Spinal cord (tissue), 10 donors: ENCODE results near the gene HYCC1. TPM values are rescaled to one million over a fixed set of nuclear protein-coding genes. Genes with fewer than 3 reads are reported as not detected.
"Not testable (repeated sequence)": the region's sequence is repeated elsewhere in the genome, so short reads cannot be mapped to it uniquely, and the experiment has no call there.

Source experiments
- DNase-seq, 6 donors: peaks; one replicate each; pipeline versions ENCODE4 v3.0.0 to v3.0.0-alpha.2; 2013 to 2015; ENCODE audit warnings: low spot score in 6 of 6, low read depth in 4 of 6
- H3K27ac ChIP-seq: one replicate; pipeline ENCODE4 v1.5.1; 2013; ENCODE audit warnings: low read depth, low read length, control low read depth
- H3K27me3 ChIP-seq: one replicate; pipeline ENCODE4 v1.6.1; 2013; ENCODE audit warnings: low read length; ENCODE audit not compliant: control insufficient read depth, insufficient read depth
- H3K36me3 ChIP-seq: one replicate; pipeline ENCODE4 v1.6.1; 2013; ENCODE audit warnings: low read length; ENCODE audit not compliant: control insufficient read depth, insufficient read depth
- H3K4me1 ChIP-seq: one replicate; pipeline ENCODE4 v1.6.1; 2013; ENCODE audit warnings: low read length; ENCODE audit not compliant: control insufficient read depth, insufficient read depth
- H3K4me3 ChIP-seq: one replicate; pipeline ENCODE4 v1.5.1; 2013; ENCODE audit warnings: low read depth, low read length, control low read depth
- H3K9me3 ChIP-seq: one replicate; pipeline ENCODE4 v1.6.1; 2013; ENCODE audit warnings: low read length; ENCODE audit not compliant: control insufficient read depth, insufficient read depth
- WGBS: methylation state at CpG from one replicate; pipeline ENCODE4 v1.1.5; 2013; ENCODE audit warnings: missing lambda C conversion rate; ENCODE audit not compliant: insufficient coverage; 5-methylcytosine and 5-hydroxymethylcytosine counted together
- polyA plus RNA-seq, 2 donors: library from polyadenylated mRNA; unstranded; fragments of 120-200 nt; gene quantifications; one replicate each; pipeline ENCODE4 v1.2.1, GENCODE V29; 2013; ENCODE audit not compliant: insufficient read length in 2 of 2
- total RNA-seq, 2 donors: library from RNA; depleted of rRNA in 1 of 2; stranded (reverse); fragments of 120-200 nt in 1 of 2; fragments of >200 nt in 1 of 2; gene quantifications; one replicate each; pipeline versions ENCODE4 v1.2.3 to v1.2.4, GENCODE V29; 2013 to 2014
- donor health status: healthy.

HYCC1 gene
- total and polyA plus RNA-seq, 4 donors: 15.9 to 52.7 (median 27.1) TPM

DNA sequence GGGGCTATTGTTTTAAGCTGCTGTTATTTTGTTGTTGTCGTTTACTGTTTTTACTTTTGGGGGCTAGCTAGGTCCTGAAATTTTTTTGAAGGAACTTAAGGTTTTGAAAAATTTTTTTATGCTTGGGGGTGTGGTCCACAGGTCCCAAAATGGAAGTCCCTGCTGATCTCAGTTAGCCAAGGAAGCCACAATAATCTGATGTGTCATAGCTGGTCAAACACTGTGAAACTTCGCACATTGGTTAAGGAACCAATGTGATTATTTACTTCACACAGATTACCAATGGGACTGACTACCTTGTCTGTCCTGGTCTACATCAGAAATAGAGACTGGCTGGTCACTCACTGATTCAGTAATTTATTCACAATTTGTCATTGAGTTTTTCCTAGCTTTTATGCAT lies 29.5 kb upstream of the HYCC1 start:
- DNase-seq: no peak
- H3K36me3 ChIP-seq: no peaks in the 10 kb centered on the region
- no peak overlapping the region for H3K4me3 ChIP-seq
- WGBS: 100% methylated on average over 2 of the region's 2 CpGs
- H3K9me3 ChIP-seq: no peaks in the 10 kb centered on the region
- no peak overlapping the region for H3K27ac ChIP-seq
- no peaks in the 10 kb centered on the region for H3K27me3 ChIP-seq
- H3K4me1 ChIP-seq: no peaks in the 10 kb centered on the region

DNA sequence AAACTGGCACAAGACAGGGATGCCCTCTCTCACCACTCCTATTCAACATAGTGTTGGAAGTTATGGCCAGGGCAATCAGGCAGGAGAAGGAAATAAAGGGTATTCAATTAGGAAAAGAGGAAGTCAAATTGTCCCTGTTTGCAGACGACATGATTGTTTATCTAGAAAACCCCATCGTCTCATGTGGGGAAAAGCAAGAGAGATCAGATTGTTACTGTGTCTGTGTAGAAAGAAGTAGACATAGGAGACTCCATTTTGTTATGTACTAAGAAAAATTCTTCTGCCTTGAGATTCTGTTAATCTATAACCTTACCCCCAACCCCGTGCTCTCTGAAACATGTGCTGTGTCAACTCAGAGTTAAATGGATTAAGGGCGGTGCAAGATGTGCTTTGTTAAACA lies 25.7 kb upstream of the HYCC1 start:
- H3K36me3 ChIP-seq, H3K27ac ChIP-seq: not testable (repeated sequence)
- WGBS: no CpG with 5 or more reads among the region's 4 CpGs

DNA sequence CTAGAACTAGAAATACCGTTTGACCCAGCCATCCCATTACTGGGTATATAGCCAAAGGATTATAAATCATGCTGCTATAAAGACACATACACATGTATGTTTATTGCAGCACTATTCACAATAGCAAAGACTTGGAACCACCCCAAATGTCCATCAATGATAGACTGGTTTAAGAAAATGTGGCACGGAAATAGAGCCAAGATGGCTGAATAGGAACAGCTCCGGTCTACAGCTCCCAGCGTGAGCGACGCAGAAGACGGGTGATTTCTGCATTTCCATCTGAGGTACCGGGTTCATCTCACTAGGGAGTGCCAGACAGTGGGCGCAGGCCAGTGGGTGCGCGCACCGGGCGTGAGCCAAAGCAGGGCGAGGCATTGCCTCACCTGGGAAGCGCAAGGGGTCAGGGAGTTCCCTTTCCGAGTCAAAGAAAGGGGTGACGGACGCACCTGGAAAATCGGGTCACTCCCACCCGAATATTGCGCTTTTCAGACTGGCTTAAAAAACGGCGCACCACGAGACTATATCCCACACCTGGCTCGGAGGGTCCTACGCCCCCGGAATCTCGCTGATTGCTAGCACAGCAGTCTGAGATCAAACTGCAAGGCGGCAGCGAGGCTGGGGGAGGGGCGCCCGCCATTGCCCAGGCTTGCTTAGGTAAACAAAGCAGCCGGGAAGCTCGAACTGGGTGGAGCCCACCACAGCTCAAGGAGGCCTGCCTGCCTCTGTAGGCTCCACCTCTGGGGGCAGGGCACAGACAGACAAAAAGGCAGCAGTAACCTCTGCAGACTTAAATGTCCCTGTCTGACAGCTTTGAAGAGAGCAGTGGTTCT lies 21.8 kb upstream of the HYCC1 start:
- H3K36me3 ChIP-seq, H3K9me3 ChIP-seq, H3K4me3 ChIP-seq, H3K27me3 ChIP-seq, H3K27ac ChIP-seq, DNase-seq, H3K4me1 ChIP-seq: not testable (repeated sequence)
- WGBS: no CpG with 5 or more reads among the region's 34 CpGs

More for the DNA sequence above, 25.7 kb upstream of the HYCC1 start:
- not testable (repeated sequence) for H3K27me3 ChIP-seq, H3K9me3 ChIP-seq, DNase-seq, H3K4me3 ChIP-seq, H3K4me1 ChIP-seq

- Histone ChIP-seq H3K36me3 (no peaks in the 10 kb centered on the region), H3K4me3 (no peak overlapping the region), H3K27me3 (no peaks in the 10 kb centered on the region), H3K9me3 (no peaks in the 10 kb centered on the region), H3K4me1 (no peaks in the 10 kb centered on the region), H3K27ac (no peak overlapping the region)
- no peak for DNase-seq
- no CpG with 5 or more reads among the region's 1 CpG for WGBS
Measured at GRCh38 chr7:23027261-23027660, 13.3 kb upstream of the HYCC1 start.

DNA sequence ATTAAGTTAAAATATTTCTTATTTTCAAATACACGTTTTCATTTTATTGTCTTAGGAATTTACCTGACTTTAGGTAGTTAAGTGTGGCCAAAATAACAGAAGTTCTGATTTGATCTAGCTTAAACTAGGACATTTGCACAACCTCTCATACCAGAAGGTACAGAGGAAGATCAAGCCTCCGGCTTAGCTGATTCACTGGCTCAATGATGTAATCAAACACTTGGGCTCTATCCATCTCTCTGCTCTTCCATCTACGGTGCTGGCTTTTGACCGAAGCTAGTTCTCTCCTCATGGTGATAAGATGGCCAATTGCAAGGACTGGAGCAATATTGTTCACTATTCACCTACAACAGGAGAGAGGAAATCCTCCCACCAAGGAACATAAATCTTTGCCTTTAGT lies 12.2 kb upstream of the HYCC1 start:
- 100% methylated on average over 1 of the region's 4 CpGs for WGBS
- Histone ChIP-seq H3K27ac (no peak overlapping the region), H3K4me3 (no peak overlapping the region), H3K9me3 (no peaks in the 10 kb centered on the region), H3K36me3 (no peaks in the 10 kb centered on the region), H3K4me1 (no peaks in the 10 kb centered on the region), H3K27me3 (no peaks in the 10 kb centered on the region)
- DNase-seq: no peak

- no peaks in the 10 kb centered on the region for H3K4me1 ChIP-seq
- no CpG with 5 or more reads among the region's 2 CpGs for WGBS
- H3K27me3 ChIP-seq: no peaks in the 10 kb centered on the region
- H3K9me3 ChIP-seq: no peaks in the 10 kb centered on the region
- no peaks in the 10 kb centered on the region for H3K36me3 ChIP-seq
- H3K27ac ChIP-seq: no peak overlapping the region
- no peak overlapping the region for H3K4me3 ChIP-seq
- DNase-seq: no peak
Measured at GRCh38 chr7:23024454-23024853, 10.5 kb upstream of the HYCC1 start.

- Histone ChIP-seq H3K27ac (no peak overlapping the region), H3K27me3 (no peaks in the 10 kb centered on the region)
Measured at GRCh38 chr7:23022851-23023250, 8.9 kb upstream of the HYCC1 start.

DNA sequence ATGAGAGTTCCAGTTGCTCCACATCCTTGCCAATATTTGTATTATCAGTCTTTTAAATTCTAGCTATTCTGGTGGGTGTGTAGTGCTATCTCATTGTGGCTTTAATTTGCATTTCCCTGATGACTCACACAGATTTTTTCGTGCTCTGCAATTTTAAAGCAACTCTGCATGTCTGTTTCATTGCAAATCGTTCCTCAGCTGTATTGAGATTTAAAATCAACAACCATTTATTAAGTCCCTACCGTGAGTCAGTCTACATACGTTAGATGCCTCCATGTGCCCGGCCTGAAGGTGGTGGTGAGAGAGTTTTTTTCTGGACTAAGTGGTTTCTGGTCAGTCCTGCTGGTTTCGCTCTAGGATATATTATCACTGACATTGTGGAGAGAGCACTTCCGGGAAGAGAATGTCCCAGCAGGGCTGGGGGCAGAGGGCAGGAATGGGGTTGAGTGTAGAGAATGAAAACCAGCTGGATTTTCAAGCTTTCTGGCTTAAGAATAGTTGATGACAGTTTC lies 8.4 kb upstream of the HYCC1 start:
- Histone ChIP-seq H3K27me3 (no peaks in the 10 kb centered on the region), H3K4me3 (no peak overlapping the region), H3K27ac (no peak overlapping the region), H3K9me3 (no peaks in the 10 kb centered on the region), H3K4me1 (no peaks in the 10 kb centered on the region), H3K36me3 (no peaks in the 10 kb centered on the region)
- DNase-seq: no peak
- 79% methylated on average over 2 of the region's 7 CpGs for WGBS

More at GRCh38 chr7:23022851-23023250, 8.9 kb upstream of the HYCC1 start:
- H3K4me1 ChIP-seq: no peaks in the 10 kb centered on the region
- H3K36me3 ChIP-seq: no peaks in the 10 kb centered on the region
- H3K4me3 ChIP-seq: no peak overlapping the region
- no CpG with 5 or more reads among the region's 2 CpGs for WGBS
- H3K9me3 ChIP-seq: no peaks in the 10 kb centered on the region
- DNase-seq: no peak

- no peaks in the 10 kb centered on the region for H3K4me1 ChIP-seq
- H3K27me3 ChIP-seq: no peaks in the 10 kb centered on the region
- H3K4me3 ChIP-seq: no peak overlapping the region
- no CpG with 5 or more reads among the region's 1 CpG for WGBS
- H3K27ac ChIP-seq: no peak overlapping the region
- DNase-seq: no peak
- H3K9me3 ChIP-seq: no peaks in the 10 kb centered on the region
- no peaks in the 10 kb centered on the region for H3K36me3 ChIP-seq
Measured at GRCh38 chr7:23021596-23021995, 7.7 kb upstream of the HYCC1 start.

DNA sequence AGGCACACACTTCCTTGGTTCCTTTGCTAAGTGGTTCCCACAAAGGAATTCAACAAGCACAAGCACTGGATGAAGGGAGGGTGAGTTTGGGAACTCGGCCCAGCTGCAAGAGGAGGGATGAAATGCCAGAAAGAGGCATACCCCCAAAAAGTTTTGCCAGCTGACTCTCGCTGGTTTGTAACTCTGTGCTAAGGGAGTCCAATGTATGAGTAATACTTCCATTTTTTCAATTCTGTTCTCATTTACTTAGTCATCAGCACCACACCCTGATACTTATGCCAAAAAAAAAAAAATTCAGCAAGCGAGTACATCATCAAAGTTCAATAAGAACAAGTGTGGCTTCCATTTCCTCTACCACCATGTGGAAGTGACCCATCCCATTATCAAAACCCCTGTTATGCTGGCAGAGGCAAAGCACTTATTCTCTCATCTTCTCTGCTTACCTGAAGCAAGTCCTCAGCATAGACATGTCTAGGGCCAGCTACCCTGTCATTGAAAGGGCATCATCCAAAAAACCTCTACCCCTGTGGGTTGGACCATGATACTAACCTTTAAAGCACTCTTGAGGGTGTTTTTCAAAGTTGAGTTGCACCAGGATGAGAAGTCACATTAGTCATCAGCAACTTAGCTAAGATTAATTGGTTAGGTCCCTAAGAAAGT lies 6.9 kb upstream of the HYCC1 start:
- H3K4me1 ChIP-seq: no peaks in the 10 kb centered on the region
- 64% methylated on average over 2 of the region's 3 CpGs for WGBS
- H3K36me3 ChIP-seq: no peaks in the 10 kb centered on the region
- no peak overlapping the region for H3K27ac ChIP-seq
- no peak overlapping the region for H3K4me3 ChIP-seq
- no peak for DNase-seq
- no peaks in the 10 kb centered on the region for H3K9me3 ChIP-seq
- no peaks in the 10 kb centered on the region for H3K27me3 ChIP-seq
